Nephron progenitor cell (in vitro differentiated cells): Measurements from ENCODE around the gene URAD.

Experiments
- DNase-seq: peaks from one replicate; pipeline ENCODE4 v3.0.0; 2021
- H3K27ac Mint-ChIP-seq: 2 replicates; pipeline ENCODE4 v1.8.0; 2021; ENCODE audit warnings: mild to moderate bottlenecking, moderate library complexity, mixed read lengths
- H3K27me3 Mint-ChIP-seq: 2 replicates; pipeline ENCODE4 v1.8.0; 2021; ENCODE audit warnings: mild to moderate bottlenecking, low read depth, mixed read lengths; ENCODE audit not compliant: poor library complexity
- H3K36me3 Mint-ChIP-seq: 2 replicates; pipeline ENCODE4 v1.8.0; 2021; ENCODE audit warnings: low read depth, mixed read lengths
- H3K4me1 Mint-ChIP-seq: 2 replicates; pipeline ENCODE4 v1.8.0; 2021; ENCODE audit warnings: mixed read lengths
- H3K4me3 Mint-ChIP-seq: 2 replicates; pipeline ENCODE4 v1.8.0; 2021; ENCODE audit warnings: mild to moderate bottlenecking, moderate library complexity, mixed read lengths
- H3K9me3 Mint-ChIP-seq: 2 replicates; pipeline ENCODE4 v1.8.0; 2021; ENCODE audit warnings: mild to moderate bottlenecking, moderate library complexity, mixed read lengths
- CTCF ChIP-seq: fragments of 200-600 bp; sonication (generic); IDR thresholded peaks from 2 replicates; pipeline ENCODE4 v1.5.0; 2021; ENCODE audit warnings: antibody characterized with exemption

The URAD gene

GRCh38 chr13:27960362-27961226 is 27.9 kb downstream of the URAD start:
- Mint-ChIP-seq H3K27me3 (peaks cover 11% of the 10 kb centered on the region), H3K27ac (no peak overlapping the region), H3K4me3 (peak overlapping the region; percentile 78), H3K9me3 (no peaks in the 10 kb centered on the region), H3K36me3 (no peaks in the 10 kb centered on the region), H3K4me1 (peaks cover 70% of the 10 kb centered on the region)
- peak; percentile 82 for DNase-seq
- TF ChIP-seq CTCF, result peak; percentile 59

- H3K27ac Mint-ChIP-seq, result no peak overlapping the region
- peaks cover 11% of the 10 kb centered on the region for H3K27me3 Mint-ChIP-seq
- no peak for DNase-seq
Observed at GRCh38 chr13:27959976-27960361, 28.5 kb downstream of the URAD start.

DNA sequence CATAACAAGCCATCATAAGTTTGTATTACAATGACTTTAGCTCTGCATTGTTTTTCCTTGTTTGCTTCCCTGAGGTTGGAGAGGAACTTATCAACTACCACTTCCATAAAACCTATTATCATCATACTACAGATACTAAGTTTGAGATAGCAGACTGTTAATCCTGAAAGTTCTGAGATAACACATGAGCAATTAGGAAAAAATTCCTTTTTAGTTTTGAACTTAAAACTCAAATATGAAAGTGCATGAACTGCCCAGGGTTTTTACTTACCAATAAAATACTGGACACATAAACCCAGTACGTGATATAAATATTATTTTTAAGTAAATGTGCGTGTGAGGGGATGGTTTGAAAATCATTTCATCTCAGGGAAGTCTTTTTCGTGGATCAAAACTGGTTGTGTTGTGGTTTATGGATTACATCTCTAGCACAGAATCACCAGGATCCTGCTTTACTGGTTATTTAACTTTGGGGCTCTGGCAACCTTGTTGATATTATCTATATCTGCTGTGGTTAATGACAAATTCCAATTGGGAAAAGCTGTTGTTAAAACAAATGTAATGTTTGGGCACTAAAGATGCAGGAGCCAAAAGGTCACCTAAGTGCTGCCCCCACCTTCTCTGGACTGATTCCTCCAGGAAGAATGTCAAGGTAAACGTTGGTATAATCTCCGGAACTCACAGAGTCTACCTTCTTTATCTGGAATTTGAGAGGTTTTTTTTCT is 31.8 kb downstream of the URAD start:
- Mint-ChIP-seq H3K27ac (no peak overlapping the region), H3K9me3 (no peaks in the 10 kb centered on the region), H3K4me3 (no peak overlapping the region), H3K4me1 (peaks cover 50% of the 10 kb centered on the region), H3K27me3 (peaks cover 25% of the 10 kb centered on the region), H3K36me3 (no peaks in the 10 kb centered on the region)
- no peak for TF ChIP-seq CTCF
- DNase-seq, result no peak

More at GRCh38 chr13:27959976-27960361, 28.5 kb downstream of the URAD start:
- Mint-ChIP-seq H3K9me3 (no peaks in the 10 kb centered on the region), H3K4me1 (peaks cover 70% of the 10 kb centered on the region), H3K36me3 (no peaks in the 10 kb centered on the region), H3K4me3 (peak overlapping the region; percentile 78)
- no peak for TF ChIP-seq CTCF

- TF ChIP-seq CTCF, result no peak
- Mint-ChIP-seq H3K36me3 (no peaks in the 10 kb centered on the region), H3K4me1 (peaks cover 41% of the 10 kb centered on the region), H3K9me3 (peaks cover 4% of the 10 kb centered on the region), H3K27ac (no peak overlapping the region), H3K4me3 (peak overlapping the region; percentile 90), H3K27me3 (peaks cover 35% of the 10 kb centered on the region)
- DNase-seq, result no peak
Observed at GRCh38 chr13:27955014-27955591, 33.4 kb downstream of the URAD start.

- H3K9me3 Mint-ChIP-seq, result peaks cover 8% of the 10 kb centered on the region
- no peak for TF ChIP-seq CTCF
- peak; percentile 72 for DNase-seq
Observed at GRCh38 chr13:27954406-27954851, 34.1 kb downstream of the URAD start.

More at GRCh38 chr13:27954406-27954851, 34.1 kb downstream of the URAD start:
- Mint-ChIP-seq H3K27me3 (peaks cover 33% of the 10 kb centered on the region), H3K4me1 (peaks cover 34% of the 10 kb centered on the region), H3K27ac (no peak overlapping the region), H3K4me3 (peak overlapping the region; percentile 90), H3K36me3 (no peaks in the 10 kb centered on the region)
